Stimulated activated CD4-positive, alpha-beta T cell treated with anti-CD3 and anti-CD28 coated beads, TNF-alpha, amount 100 ng/mL, for 4 hours (primary cell): Measurements from ENCODE around the gene ETS2.

Experiments used
- DNase-seq, 3 experiments: peaks; one replicate each; pipeline ENCODE4 v3.0.0-alpha.2; 2020; ENCODE audit warnings: low read depth in 3 of 3

Gene ETS2

DNA sequence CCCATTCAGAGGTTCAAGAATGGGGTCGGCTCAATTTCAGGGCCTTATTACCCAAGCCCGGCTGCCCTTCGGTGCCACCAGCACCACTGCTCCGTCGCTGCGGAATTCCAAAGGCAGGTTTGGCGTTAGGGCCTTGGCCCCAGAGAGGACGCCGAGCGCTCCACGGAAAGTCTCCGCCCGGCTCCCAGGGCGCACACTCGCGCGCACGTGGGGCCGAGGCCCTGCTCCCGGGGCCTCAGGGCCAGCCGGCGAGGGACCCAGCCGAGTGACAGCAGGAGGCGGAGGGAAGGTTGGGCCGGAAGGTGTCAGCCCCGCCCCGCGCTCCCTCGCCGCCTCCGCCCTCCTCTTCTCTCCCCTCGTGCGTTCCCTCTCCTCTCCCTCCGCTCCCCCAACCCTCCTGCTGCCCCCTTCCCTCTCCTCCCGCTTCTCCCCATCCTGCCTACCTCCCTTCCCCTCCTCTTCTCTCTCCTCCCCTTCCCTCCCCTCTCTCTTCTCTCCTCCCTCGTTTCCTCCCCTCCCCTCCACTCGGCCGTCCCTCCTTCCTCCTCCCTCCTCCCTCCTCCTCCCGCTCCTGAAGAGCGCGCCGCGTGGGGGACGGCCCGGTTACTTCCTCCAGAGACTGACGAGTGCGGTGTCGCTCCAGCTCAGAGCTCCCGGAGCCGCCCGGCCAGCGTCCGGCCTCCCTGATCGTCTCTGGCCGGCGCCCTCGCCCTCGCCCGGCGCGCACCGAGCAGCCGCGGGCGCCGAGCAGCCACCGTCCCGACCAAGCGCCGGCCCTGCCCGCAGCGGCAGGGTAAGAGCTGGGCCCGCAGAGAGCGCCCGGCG, at the start of gene ETS2:
Gene ETS2, plus strand, starts transcription at position 602 of the 825 bp plus-strand sequence. CDS start 4,106 bp downstream, outside the sequence.
- peak; percentile 58 to 63 (median 60) for DNase-seq

DNA sequence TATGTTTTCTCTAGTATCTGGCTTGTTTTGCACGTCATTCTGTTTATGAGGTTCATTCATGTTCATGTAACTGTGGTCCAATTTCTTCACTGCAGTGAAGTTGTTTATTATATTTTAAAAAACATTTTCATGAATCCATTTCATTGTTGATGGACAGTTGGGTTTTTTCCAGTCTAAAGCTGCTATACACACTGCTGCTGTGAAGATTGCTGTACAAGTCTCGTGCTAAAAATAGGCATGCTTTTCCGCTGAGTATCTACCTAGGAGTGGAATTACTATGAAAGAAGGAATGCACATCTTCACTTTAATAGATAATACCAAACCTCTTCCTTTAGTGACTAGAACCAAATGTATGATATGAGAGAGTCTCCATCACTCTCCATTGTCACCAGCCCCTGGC, 49.0 kb upstream of the ETS2 start:
- no peak for DNase-seq

DNA sequence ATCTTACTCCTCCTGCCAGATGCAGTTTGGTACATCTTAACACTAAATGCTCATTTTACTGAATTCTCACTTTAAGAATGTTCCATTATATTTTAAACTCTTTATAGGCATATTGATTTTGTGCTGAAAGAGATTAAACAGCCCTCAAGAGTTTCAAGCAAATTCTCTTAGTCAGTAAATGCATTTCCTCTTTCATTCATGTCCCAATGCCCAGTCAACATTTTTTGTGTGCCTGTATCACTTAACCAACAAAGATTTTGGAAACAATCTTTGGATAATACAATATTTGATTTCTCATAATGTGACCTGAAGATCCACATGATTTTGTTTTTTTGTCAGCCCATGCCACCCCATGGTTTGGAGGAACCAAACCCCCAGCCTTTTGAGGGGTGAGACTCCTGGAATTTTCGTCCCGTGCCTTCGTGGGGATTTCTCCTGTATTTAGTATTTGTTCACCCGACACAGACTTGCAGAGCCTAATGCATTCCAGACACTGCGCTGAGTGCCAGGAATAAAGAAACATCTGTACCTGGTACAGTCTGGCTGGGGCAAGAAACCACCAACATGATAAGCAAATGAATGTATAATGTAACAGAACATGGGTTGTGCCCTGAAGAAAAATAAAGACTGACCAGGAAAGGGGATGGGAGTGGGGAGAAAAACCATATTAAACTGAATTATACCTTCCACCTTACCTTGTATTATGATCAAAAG, 47.1 kb upstream of the ETS2 start:
- no peak for DNase-seq

DNA sequence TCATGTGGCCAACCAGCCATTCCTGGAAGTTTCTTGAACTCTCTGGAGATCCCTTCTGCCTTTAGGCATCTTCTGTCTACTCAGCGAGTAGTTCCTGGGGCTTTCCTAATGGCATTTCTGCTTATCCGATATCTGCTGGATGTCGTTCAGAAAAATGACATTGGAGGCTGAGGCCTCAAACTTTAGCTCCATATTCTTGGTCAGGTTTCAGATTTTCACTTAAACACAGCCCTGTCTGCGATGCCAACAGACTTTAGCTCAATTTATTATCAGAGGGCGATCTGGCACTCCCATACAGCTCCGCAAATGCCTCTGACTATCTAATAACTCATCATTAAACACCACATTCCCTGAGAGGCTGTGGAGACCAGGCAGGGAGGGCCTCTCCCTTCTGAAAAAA, 46.3 kb upstream of the ETS2 start:
- no peak for DNase-seq

DNA sequence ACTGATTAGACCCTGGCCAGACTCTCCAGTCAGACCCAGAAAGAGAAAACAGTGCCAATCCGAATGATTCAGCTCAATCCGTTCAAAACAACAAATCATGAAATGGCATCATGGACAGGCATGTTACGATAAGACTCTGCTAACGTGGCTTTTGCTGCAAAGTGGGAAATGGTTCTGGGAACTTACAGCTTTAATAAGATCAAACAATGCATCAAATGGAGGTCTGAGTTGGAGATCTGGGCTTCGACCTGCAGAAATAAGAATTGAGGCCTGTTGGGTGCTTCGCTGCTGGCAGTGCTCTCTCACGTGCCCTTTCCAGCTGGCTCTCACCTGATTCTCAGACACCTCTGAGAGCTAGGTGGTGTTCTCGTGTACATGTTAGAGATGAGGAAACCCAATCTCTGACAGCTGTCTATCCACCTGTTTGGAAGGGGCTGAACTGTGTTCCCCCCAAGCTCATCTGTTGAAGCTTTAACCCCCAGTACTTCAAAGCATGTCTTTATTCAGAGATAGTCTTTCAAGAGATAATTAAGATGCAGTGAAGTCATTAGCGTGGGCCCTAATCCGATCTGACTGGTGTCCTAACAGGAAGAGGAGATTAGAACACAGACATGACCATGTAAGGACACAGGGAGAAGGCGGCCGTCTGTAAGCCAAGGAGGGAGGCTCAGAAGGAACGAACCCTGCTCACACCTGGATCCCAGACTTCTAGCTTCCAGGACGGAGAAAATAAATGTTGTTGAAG, 45.5 kb upstream of the ETS2 start:
- DNase-seq = no peak

DNA sequence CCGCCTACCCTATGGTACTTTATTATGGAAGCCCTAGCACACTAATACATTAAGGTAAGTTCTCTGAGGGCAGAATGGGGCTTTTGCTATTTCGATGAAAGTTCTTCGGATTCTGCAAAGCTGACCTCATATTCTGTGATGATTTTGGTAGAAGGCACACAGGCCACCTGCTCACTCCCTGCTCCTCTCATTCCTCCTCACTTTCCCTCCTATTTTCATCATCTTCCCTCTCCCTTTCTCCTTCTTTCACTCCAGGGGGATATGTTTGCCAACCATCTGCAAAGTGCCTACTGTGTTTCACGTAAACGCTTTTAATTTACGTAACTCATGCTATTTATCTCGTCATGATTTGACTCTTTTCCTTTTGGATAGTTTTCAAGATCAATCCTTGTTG, 45.0 kb upstream of the ETS2 start:
- DNase-seq = no peak

DNA sequence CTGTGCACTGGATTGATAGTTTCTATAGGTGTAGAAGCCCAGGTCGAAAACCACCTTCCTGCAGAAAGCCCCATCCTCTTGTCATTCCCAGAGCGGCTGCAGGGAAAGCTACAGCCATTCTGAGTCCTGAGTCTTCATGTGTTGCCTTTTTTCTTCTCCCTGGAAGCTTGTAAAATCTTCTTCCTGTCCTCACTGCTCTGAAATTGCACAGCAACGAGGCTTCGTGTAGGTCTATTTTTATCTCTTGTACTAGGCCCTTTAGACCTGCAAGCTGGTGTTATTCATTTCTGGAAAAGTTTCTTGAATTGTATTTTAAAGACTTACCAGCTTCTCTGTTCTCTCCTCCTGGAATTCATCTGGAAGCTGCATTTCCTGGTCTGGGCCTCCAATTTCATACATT, 44.2 kb upstream of the ETS2 start:
- DNase-seq = no peak

DNA sequence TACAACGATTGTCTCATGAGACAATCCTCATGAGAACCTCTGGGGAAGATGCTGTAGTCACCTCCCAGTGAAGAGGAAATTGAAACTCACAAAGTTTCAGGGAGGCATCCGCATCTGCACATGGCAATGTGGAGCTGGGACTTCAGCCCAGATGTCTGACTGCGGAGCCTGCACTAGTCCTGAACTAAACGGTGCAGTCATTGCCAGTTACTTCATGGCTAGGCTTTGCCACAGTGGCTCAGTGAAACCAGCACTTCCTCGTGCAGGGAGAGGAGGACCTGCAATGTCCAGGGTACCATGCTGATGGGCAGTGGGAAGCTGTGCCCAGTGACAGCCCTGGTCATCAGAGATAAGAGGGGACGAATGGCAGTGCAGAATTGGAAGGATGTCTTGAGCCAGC, 40.7 kb upstream of the ETS2 start:
- no peak for DNase-seq

DNA sequence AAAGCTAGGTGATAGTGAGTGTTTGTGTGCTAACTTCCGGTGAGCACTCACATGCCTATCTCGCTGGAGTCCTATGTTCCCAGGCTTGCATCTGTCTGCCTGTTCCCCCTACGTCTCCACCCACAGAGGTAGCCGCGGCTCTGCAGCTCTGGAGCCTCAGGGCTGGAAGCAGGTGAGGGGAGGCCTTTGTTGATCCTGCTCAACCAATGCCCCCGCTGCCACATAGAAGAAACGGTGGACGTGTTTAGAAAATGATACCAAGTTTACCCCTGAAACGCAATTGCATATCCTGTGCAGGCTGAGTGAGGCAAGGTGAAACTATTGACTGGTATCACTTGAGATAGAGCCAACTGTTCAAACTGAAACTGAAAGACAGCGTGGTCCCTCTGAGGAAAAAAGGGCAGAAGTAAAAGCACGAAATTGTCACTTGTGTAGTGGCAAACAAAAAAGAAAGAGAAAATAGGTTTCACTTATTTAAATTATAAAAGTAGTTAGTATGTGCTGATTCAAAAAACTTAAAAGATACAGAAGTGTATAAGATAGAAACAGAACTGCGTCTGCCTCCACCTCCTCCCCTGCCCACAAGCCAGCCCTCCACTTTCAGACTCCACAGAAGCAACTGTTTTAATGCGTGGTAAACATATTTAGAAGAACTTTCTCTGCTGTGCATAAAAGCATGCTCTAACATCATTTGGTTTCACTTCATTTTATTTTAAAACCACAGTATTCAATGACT, 38.6 kb upstream of the ETS2 start:
- peak in 2 of 3 experiments; percentile 32 to 35 for DNase-seq

DNA sequence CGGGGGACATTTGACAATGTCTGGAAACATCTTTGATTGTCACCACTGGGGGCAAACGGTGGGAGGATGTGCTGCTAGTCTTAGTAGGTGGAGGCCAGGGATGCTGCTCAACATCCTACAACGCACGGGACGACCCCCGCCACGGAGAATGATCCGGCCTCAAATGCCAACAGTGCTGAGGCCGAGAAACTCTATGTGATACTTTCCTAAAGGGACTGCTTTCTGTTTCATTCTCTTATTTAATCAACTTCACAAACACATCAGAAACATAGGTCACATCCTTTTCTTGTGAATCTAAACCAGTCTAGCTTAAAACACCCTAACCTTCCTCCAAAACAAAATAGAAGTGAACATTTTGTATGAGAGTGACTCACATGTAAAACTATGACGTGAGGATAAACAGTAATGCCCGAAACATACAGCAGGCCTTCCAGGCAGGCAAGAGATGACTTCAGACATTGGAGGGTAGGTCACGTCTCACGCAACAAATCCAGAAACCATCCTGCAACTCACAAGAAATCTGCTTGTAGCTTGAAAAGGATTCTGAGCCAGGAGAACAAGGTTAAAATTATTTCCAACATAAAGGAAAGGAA, 37.2 kb upstream of the ETS2 start:
- peak in 2 of 3 experiments; percentile 21 to 49 for DNase-seq

DNA sequence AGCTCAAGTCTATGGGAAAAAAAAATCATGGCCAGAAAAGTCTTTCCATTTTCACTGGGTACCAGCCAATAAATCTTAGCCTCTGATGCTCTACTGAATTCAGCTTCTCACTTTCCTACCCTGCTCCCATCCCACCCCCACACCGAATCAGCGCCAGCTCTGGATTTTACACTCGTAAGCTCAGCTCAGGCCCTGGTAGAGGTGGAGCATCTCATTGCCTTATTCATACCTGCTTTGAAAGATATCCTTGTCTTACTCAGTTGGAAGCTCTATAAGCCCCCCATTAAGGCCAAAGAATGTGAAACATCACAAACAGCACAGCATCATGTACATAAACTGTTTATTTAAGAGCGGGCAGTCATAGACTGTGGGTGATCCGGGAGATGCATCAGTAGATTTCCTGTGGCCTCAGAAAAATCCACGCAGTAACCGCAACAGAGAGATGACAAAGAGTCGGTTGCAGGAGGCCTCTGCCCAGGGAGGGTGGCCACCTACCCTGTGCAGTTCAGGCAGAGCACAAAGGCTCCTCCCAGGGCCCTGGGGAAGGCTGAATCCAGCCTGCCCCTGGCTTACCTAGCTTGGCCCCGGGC, 36.4 kb upstream of the ETS2 start:
- no peak for DNase-seq

DNA sequence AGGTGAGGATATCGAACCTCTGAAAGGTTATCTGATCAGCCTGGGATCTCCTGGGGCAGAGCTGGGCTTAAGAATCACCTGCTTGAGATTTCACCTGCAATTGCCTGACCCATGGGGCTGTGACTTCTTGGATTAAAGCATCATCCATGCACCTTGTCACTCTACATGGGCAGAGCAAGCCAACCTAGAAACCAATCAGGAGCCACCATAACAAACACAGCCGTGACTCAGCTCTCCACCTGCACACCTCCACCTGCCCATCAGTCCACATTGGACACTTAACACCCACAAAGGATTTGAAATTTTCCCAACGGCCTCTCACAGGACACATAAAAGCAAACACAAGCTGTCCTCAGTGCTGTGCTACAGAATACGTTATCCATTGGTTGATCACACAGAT, 35.1 kb upstream of the ETS2 start:
- no peak for DNase-seq

DNA sequence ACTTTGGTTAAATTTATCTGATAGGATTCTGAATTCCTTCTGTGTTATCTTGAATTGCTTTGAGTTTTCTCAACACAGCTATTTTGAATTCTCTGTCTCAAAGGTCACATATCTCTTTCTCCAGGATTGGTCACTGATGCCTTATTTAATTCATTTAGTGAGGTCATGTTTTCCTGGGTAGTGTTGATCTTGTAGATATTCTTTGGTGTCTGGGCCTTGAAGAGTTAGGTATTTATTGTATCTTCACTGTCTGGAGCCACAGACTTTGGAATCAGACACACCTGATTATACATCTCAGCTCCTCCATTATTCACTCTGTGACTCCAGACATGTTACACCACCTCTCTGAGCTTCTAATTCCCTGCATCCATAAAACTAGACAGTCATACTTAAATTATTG, 34.2 kb upstream of the ETS2 start:
- no peak for DNase-seq

DNA sequence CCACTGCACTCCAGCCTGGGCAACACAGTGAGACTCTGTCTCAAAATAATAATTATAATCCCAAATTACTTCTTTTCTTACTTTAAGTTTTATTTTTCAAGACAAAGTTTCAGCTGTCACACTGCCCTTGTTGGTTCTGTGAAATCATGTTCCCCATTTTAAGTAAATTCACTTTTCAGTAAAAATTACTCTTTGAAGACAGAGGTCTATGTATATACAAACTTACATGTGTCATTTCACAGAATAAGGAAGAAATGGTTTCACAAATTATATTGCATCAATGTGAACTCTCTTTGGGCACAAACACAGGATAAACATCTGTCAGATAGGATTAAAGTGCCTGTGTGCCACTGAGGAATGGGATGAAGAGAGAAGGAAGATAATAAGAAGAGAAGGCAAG, 33.1 kb upstream of the ETS2 start:
- no peak for DNase-seq

DNA sequence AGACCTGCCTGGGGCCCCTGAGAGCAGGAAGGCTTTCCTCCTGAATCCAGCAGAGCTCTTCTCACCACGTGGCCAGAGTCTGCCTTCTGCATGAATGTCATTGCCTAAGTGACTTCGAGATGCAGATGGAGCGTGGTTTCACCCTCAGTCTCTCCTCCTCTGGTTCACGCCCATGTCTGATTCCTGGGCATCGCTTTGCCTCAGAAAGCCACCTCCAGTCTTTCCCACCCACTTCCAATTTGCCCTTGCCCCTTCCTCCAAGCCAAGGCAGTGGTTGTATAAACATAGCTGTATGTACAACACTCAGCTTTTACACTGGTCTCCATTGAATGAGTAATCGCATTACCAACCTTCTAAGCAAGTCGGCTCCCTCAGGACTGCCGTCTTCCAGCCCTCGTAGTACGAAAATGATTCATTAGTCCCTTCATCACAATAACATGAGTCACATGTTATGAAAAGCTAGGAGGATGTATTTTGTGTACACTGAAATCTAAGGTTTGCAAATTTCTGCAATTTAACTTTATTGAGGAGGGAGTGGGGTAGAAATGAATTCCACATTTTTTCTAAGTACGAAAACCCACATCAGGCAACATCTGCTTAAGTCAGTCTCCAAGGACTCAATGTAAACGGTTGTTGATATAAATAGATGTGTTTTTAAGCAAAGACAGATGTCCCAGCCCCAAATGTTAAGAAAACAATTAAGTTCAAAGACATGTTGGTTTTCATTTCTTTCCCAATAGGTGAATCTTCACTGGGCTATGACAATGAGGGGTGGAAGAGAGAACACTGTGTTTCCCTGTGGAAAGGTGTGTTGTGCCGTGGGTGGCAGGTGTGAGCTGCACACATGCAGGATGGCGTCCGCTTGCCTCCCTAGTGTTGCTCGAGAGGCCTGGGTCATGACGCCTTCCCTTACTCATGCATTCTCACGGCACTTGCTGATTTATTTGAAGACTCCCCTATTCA, 32.3 kb upstream of the ETS2 start:
- no peak for DNase-seq

DNA sequence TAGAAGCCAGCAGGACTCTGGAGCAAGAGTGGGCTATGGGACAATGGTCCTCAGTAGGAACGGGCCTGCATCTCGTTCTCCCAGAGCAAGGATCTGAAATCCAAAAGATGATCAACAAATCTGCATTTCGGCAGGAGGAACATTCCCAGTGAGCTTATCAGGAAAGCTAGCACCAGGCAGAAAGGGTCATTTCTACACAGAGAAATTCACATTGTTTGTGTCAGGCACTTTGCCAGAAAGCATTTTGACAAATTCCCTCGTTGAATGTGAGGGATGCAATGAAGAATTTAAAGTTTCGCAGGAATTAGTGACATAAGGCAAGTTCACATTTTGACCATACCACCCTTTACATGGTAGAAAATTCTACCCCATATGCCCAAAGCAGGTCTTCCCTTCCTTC, 31.6 kb upstream of the ETS2 start:
- no peak for DNase-seq

DNA sequence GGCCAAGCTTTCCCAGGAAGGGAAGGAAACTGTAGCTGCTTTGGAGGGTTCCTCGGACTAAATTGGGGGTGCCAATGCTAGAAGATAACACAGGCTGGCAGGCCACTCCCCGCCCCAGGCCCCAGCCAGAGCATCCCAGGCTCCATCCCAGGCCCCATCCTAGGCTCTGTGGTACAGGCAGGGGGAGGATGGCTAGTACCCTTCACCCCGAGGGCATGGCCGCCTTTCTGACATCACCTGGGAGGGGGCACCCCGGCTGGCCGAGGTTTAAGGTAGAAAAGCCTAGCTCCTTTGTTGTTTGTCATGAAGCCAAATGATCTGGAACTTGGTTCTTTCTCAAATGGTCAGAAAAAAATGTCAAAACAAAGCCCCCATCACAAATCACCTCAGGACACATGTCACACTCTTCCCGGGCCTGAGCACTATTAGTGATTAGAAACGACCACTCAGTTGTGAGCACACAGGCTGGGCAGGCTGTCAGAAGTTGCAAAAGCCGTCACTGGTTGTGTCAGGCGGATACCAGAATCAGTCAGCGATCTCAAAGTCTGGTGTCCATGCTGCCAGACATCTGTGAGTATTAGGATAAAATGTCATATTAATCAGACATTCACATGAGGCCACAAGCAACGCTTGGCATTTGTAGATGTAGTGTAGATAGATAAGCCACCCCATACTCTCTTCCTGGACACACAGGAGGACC, 31.0 kb upstream of the ETS2 start:
- DNase-seq = no peak

DNA sequence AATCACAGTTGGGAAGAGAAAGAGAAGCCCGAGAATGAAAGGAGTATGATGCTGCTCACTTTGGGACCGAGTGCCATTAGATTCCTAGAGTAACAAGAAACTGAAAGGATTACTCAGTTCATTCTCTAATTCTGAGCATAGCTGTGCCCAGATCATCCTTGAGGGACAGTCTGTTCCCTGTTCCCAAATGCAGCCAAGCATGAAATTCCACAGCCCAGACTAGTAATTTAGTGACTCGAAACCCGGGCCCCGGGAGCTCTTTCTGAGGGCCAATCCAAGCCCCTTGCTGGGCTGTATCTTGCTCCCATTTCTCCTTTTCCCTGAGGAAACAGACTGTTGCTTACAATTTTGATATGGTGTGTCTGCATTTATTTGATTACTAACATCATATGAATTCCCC, 30.0 kb upstream of the ETS2 start:
- no peak for DNase-seq

DNA sequence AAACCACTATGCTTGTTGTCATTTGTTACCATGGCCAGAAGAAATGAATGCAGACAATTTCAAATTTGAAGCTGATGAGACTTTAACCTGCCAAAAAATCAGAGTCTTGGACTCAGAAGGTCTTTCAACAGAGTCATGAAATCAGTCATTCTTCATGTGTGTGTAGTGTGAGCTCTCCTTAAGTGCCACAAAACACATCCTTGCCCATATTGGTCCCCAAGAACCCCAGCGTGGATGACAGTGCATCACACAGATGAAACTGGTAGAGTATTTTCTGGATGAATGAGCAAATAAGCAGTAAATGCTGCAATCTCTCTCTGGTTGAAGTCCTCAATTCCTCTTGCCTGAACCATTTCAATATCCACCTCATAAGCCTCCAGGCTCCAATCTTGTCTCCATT, 28.7 kb upstream of the ETS2 start:
- no peak for DNase-seq
